GM18499 (cell line): ENCODE results near the gene NUDCD2.

Experiments
- ATAC-seq: cut with Tn5 transposase; IDR thresholded peaks from one replicate; pipeline ENCODE4 v1.9.1; 2021; ENCODE audit warnings: moderate number of reproducible peaks; ENCODE audit not compliant: insufficient read depth, unreplicated experiment

The NUDCD2 gene

GRCh38 chr5:163459819-163460561 lies at the start of gene NUDCD2:
TSS of gene NUDCD2 (minus strand) at chr5:163460102. CDS start at chr5:163460050, 52 bp downstream.
- ATAC-seq: peak; percentile 71

- no peak for ATAC-seq
Measured at GRCh38 chr5:163509291-163509951, 49.5 kb upstream of the NUDCD2 start.

- no peak for ATAC-seq
Measured at GRCh38 chr5:163508753-163509152, 48.9 kb upstream of the NUDCD2 start.

GRCh38 chr5:163506726-163507125 lies 46.8 kb upstream of the NUDCD2 start:
- no peak for ATAC-seq

- peak; percentile 6 for ATAC-seq
Measured at GRCh38 chr5:163506095-163506457, 46.2 kb upstream of the NUDCD2 start.

GRCh38 chr5:163505368-163506094 lies 45.6 kb upstream of the NUDCD2 start, which contains the start of gene MAT2B:
TSS of gene MAT2B (plus strand) at chr5:163505619. CDS start at chr5:163505687, 68 bp downstream.
- ATAC-seq: peak; percentile 80

GRCh38 chr5:163505049-163505367 lies 45.1 kb upstream of the NUDCD2 start:
- ATAC-seq: no peak

- ATAC-seq: no peak
Measured at GRCh38 chr5:163504079-163504931, 44.4 kb upstream of the NUDCD2 start.

GRCh38 chr5:163503106-163504078 lies 43.5 kb upstream of the NUDCD2 start:
- no peak for ATAC-seq

GRCh38 chr5:163502521-163502920 lies 42.6 kb upstream of the NUDCD2 start:
- ATAC-seq: no peak

GRCh38 chr5:163498886-163499285 lies 39.0 kb upstream of the NUDCD2 start:
- no peak for ATAC-seq

GRCh38 chr5:163497315-163497714 lies 37.4 kb upstream of the NUDCD2 start:
- ATAC-seq: no peak

GRCh38 chr5:163496286-163496685 lies 36.4 kb upstream of the NUDCD2 start:
- ATAC-seq: no peak

- ATAC-seq: no peak
Measured at GRCh38 chr5:163489745-163490075, 29.8 kb upstream of the NUDCD2 start.

GRCh38 chr5:163489055-163489744 lies 29.3 kb upstream of the NUDCD2 start:
- ATAC-seq: no peak

- no peak for ATAC-seq
Measured at GRCh38 chr5:163478982-163479271, 19.0 kb upstream of the NUDCD2 start.

- ATAC-seq: no peak
Measured at GRCh38 chr5:163478126-163478981, 18.5 kb upstream of the NUDCD2 start.

GRCh38 chr5:163475411-163475810 lies 15.5 kb upstream of the NUDCD2 start:
- no peak for ATAC-seq
